Measurements from ENCODE around the gene ACBD6.

ACBD6 gene

DNA sequence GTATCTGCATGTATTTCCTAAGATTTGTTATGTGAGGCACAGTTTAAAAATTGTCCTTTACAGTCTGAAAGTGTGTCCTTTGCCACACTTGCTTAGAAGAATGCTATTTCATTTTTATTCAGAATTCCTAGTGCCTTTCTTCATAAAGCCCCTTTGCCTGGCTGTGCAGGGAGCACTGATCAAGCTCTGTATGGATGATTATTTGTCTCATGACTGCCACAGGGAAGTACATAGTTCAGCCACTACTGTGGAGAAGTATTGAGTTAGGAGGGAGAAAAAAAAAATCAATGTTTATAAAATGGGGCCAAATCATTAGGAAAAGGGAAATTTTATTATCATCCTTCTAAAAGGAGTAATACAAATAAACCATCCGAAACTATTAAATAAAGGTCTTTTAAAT lies 220.9 kb downstream of the ACBD6 start:
- H3K36me3 ChIP-seq (ENCODE audit: insufficient read depth, low read length), result no peaks in the 10 kb centered on the region
- no peaks in the 10 kb centered on the region for H3K4me1 ChIP-seq (ENCODE audit: insufficient read depth, low read length)
- no peak overlapping the region for H3K4me3 ChIP-seq (ENCODE audit: low read depth in 1 of 2, low read length in 2 of 2)
- no peaks in the 10 kb centered on the region for H3K27me3 ChIP-seq (ENCODE audit: control insufficient read depth in 1 of 2, insufficient read depth in 2 of 2, low read length in 2 of 2)
- no peaks in the 10 kb centered on the region for H3K9me3 ChIP-seq (ENCODE audit: low read length)
- H3K27ac ChIP-seq (ENCODE audit: low read depth, low read length), result no peak overlapping the region
- H3K9ac ChIP-seq (ENCODE audit: low read length), result no peak overlapping the region

DNA sequence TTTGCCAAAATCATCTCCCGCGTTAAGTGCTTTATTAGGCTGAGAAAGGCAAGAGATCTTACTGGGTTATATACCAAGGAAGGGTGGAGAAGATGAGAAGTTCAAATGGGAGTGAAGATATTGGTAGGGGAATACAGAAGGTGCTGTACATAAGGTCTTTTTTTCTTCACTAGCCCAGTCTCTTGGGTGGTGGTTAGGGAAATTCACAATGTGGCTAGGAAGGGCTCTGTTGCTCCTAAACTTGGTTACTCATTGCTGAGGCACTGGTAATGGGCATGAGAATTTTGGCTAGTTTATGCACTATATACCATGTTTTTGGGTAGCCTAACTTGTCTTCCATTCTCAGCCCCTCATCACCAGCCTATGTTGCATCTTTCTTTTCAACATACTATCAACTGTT lies 221.8 kb downstream of the ACBD6 start:
- H3K9me3 ChIP-seq (ENCODE audit: low read length), result no peaks in the 10 kb centered on the region
- H3K36me3 ChIP-seq (ENCODE audit: insufficient read depth, low read length), result no peaks in the 10 kb centered on the region
- no peaks in the 10 kb centered on the region for H3K4me1 ChIP-seq (ENCODE audit: insufficient read depth, low read length)

DNA sequence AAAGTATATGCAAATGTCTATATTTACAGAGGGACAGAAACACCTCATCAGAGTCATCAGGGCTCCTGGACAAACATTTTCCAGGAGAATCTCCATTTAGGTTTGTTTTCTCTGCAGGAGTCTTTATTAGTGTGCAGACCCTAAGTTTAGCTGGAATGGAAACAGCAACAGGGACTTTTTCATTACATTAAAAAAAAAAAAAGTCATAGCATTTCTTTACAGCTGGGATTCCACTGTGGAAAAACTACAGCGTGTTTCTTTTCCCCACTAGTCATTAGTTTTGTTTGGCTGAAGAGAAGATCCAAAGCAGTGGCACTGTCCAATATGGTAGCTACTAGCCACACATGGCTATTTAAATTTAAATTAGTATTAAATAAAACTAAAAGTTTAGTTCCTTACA lies 222.7 kb downstream of the ACBD6 start:
- H3K27me3 ChIP-seq (ENCODE audit: control insufficient read depth in 1 of 2, insufficient read depth in 2 of 2, low read length in 2 of 2), result no peaks in the 10 kb centered on the region
- no peak overlapping the region for H3K27ac ChIP-seq (ENCODE audit: low read depth, low read length)
- H3K4me1 ChIP-seq (ENCODE audit: insufficient read depth, low read length), result no peaks in the 10 kb centered on the region
- peaks cover 6% of the 10 kb centered on the region for H3K36me3 ChIP-seq (ENCODE audit: insufficient read depth, low read length)
- H3K9ac ChIP-seq (ENCODE audit: low read length), result no peak overlapping the region
- no peak overlapping the region for H3K4me3 ChIP-seq (ENCODE audit: low read depth in 1 of 2, low read length in 2 of 2)
- no peaks in the 10 kb centered on the region for H3K9me3 ChIP-seq (ENCODE audit: low read length)

More for the DNA sequence above, 221.8 kb downstream of the ACBD6 start:
- Histone ChIP-seq H3K4me3 (ENCODE audit: low read depth in 1 of 2, low read length in 2 of 2) (no peak overlapping the region), H3K27ac (ENCODE audit: low read depth, low read length) (no peak overlapping the region), H3K9ac (ENCODE audit: low read length) (no peak overlapping the region), H3K27me3 (ENCODE audit: control insufficient read depth in 1 of 2, insufficient read depth in 2 of 2, low read length in 2 of 2) (no peaks in the 10 kb centered on the region)

DNA sequence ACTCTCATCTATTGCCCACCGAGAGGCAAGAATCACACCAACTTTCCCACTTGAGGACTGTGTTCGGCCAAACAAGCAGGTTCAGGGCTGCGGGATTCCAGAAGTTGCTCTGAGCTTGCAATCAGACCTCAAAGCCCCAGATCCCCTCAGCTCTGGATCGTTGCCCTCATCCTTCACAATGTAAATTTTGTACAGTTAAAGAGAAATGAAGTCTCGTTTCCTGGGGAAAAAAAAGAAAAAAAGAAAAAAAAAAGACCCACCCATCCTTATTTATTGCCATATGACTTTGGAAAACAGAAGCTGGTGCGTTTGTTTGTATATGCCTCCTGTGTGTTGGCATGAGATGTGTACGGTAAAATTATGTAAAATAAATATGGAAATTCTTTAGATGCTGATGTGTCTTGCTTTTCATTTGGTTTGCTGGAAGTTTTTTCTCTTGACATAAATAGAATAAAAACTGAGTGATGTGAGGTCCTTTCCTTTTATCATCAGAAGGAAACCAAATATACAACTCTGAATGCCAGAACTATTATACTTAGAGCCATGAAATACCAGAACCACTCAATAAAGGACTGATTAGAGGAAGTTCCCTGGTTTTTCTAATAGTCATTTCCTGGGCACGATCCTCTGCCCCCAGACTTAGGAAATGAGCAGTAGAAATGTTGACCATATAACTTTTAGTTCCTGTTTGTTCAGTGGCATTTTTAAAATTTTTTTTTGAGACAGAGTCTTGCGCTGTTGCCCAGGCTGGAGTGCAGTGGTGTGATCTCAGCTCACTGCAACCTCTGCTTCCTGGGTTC lies 223.6 kb downstream of the ACBD6 start:
- Histone ChIP-seq H3K9ac (ENCODE audit: low read length) (no peak overlapping the region), H3K27ac (ENCODE audit: low read depth, low read length) (no peak overlapping the region), H3K27me3 (ENCODE audit: control insufficient read depth in 1 of 2, insufficient read depth in 2 of 2, low read length in 2 of 2) (no peaks in the 10 kb centered on the region), H3K4me1 (ENCODE audit: insufficient read depth, low read length) (no peaks in the 10 kb centered on the region), H3K4me3 (ENCODE audit: low read depth in 1 of 2, low read length in 2 of 2) (no peak overlapping the region), H3K36me3 (ENCODE audit: insufficient read depth, low read length) (peaks cover 13% of the 10 kb centered on the region), H3K9me3 (ENCODE audit: low read length) (no peaks in the 10 kb centered on the region)

DNA sequence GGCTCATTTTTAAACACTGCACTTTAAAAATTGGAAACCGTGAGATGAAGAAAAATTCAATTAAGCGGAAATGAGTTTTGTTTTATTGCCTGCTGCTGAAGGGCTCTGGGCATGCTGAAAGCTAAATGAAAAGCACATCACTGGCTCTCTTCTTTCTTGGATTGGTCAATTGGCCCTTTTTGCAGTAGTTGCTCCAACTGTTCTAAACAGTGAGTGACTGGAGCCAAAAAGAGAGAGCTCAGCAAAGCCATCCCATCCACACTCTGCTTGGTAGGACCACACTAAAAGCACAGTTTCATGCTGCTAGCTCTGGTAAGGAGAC lies 224.2 kb downstream of the ACBD6 start:
- Histone ChIP-seq H3K36me3 (ENCODE audit: insufficient read depth, low read length) (peaks cover 13% of the 10 kb centered on the region), H3K27me3 (ENCODE audit: control insufficient read depth in 1 of 2, insufficient read depth in 2 of 2, low read length in 2 of 2) (no peaks in the 10 kb centered on the region), H3K4me3 (ENCODE audit: low read depth in 1 of 2, low read length in 2 of 2) (no peak overlapping the region), H3K9ac (ENCODE audit: low read length) (no peak overlapping the region), H3K4me1 (ENCODE audit: insufficient read depth, low read length) (no peaks in the 10 kb centered on the region), H3K27ac (ENCODE audit: low read depth, low read length) (no peak overlapping the region), H3K9me3 (ENCODE audit: low read length) (no peaks in the 10 kb centered on the region)

DNA sequence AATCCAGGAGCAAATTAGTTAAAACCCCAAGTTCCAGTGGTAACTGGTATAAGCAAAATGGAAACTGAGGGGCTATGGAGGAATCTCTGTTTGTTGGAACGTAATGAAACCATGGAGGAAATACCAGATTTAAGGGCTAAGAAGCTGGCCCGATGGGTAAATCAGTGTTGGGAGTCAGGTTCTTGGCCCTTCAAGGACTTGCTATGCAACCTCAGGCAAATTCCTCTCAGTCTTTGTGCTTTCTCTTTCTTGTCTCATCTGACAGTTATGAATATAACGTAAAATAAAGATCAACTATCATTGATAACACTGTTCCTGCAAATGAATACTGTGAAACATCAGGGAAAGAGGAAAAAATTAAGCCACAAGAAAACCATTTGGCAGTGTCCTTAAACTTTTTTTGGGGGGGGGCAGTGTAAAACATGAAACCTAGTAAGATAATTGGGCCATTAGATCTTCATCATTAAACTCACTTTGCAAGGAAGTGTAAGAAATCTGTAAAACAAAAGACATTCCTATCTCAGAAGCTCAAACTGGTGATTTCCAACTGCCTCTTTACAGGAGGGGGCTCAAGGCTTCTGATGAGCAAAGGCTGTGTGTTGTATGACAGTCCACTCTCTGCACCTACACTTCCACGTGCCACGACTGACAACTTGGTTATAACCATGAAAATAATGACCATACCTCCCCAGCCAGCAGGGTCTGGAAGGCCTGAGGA lies 224.7 kb downstream of the ACBD6 start:
- no peak overlapping the region for H3K4me3 ChIP-seq (ENCODE audit: low read depth in 1 of 2, low read length in 2 of 2)
- H3K4me1 ChIP-seq (ENCODE audit: insufficient read depth, low read length), result no peaks in the 10 kb centered on the region
- H3K27ac ChIP-seq (ENCODE audit: low read depth, low read length), result no peak overlapping the region
- H3K27me3 ChIP-seq (ENCODE audit: control insufficient read depth in 1 of 2, insufficient read depth in 2 of 2, low read length in 2 of 2), result no peaks in the 10 kb centered on the region
- H3K9ac ChIP-seq (ENCODE audit: low read length), result no peak overlapping the region
- peaks cover 13% of the 10 kb centered on the region for H3K36me3 ChIP-seq (ENCODE audit: insufficient read depth, low read length)
- no peaks in the 10 kb centered on the region for H3K9me3 ChIP-seq (ENCODE audit: low read length)

DNA sequence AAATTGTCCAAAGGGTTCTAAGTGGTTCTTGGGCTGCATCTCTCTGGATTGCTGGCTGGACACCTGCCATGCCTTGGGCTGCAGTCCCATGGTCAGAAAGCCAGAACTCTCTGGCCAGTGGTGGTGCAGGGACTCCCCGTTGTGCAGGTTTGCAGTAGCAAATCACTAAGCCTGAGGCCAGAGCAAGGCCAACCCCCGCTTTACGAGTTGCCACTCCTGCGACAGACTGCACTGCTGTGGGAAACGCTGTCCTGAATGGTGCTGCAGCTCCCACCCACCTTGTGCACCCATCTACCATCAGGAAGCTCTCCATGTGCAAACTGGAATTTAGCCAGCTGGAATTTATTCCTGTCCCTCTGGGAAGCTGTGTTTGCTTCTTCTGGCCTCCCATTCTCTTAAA lies 226.7 kb downstream of the ACBD6 start:
- Histone ChIP-seq H3K4me1 (ENCODE audit: insufficient read depth, low read length) (no peaks in the 10 kb centered on the region), H3K36me3 (ENCODE audit: insufficient read depth, low read length) (peaks cover 13% of the 10 kb centered on the region), H3K4me3 (ENCODE audit: low read depth in 1 of 2, low read length in 2 of 2) (no peak overlapping the region), H3K9ac (ENCODE audit: low read length) (no peak overlapping the region), H3K27me3 (ENCODE audit: control insufficient read depth in 1 of 2, insufficient read depth in 2 of 2, low read length in 2 of 2) (no peaks in the 10 kb centered on the region), H3K27ac (ENCODE audit: low read depth, low read length) (no peak overlapping the region), H3K9me3 (ENCODE audit: low read length) (no peaks in the 10 kb centered on the region)

DNA sequence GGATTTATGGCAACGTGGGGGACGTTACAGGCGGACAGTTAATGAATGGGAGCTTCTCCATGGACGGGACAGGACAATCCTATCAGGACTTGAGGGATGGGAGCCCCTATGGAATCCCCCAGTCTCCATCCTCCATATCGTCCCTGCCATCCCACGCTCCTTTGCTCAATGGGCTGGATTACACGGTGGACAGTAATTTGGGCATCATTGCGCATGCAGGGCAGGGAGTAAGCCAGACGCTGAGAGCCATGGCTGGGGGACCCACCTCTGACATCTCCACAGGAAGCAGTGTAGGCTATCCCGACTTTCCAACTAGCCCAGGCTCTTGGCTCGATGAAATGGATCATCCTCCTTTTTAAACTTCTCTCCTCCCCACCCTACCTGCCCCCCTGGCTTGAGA lies 228.2 kb downstream of the ACBD6 start:
- no peaks in the 10 kb centered on the region for H3K27me3 ChIP-seq (ENCODE audit: control insufficient read depth in 1 of 2, insufficient read depth in 2 of 2, low read length in 2 of 2)
- H3K9ac ChIP-seq (ENCODE audit: low read length), result no peak overlapping the region
- no peak overlapping the region for H3K27ac ChIP-seq (ENCODE audit: low read depth, low read length)
- no peak overlapping the region for H3K4me3 ChIP-seq (ENCODE audit: low read depth in 1 of 2, low read length in 2 of 2)
- H3K36me3 ChIP-seq (ENCODE audit: insufficient read depth, low read length), result peaks cover 13% of the 10 kb centered on the region
- H3K9me3 ChIP-seq (ENCODE audit: low read length), result no peaks in the 10 kb centered on the region
- no peaks in the 10 kb centered on the region for H3K4me1 ChIP-seq (ENCODE audit: insufficient read depth, low read length)

DNA sequence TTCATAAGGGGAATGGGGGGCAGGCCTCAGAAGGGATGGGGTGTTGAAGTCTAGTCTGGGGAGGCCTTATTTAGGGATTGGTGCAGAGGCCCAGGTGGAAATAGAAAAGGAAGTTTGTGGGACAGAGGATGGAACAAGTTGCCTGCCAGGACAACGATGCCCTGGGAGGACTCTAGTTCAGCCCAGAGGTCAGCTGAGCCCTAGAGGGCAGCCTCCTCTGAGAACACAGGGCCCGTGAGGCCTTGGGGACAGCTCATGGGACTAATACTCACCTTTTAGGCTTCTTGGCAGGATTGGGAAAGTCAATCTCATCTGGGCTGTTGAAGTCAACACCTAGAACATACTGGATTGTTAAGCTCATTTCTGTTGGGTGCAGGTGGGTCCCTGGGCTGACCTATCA lies 229.3 kb downstream of the ACBD6 start:
- no peak overlapping the region for H3K27ac ChIP-seq (ENCODE audit: low read depth, low read length)
- H3K4me3 ChIP-seq (ENCODE audit: low read depth in 1 of 2, low read length in 2 of 2), result no peak overlapping the region
- H3K4me1 ChIP-seq (ENCODE audit: insufficient read depth, low read length), result no peaks in the 10 kb centered on the region
- no peaks in the 10 kb centered on the region for H3K9me3 ChIP-seq (ENCODE audit: low read length)
- H3K9ac ChIP-seq (ENCODE audit: low read length), result no peak overlapping the region
- H3K27me3 ChIP-seq (ENCODE audit: control insufficient read depth in 1 of 2, insufficient read depth in 2 of 2, low read length in 2 of 2), result no peaks in the 10 kb centered on the region
- H3K36me3 ChIP-seq (ENCODE audit: insufficient read depth, low read length), result peaks cover 13% of the 10 kb centered on the region

DNA sequence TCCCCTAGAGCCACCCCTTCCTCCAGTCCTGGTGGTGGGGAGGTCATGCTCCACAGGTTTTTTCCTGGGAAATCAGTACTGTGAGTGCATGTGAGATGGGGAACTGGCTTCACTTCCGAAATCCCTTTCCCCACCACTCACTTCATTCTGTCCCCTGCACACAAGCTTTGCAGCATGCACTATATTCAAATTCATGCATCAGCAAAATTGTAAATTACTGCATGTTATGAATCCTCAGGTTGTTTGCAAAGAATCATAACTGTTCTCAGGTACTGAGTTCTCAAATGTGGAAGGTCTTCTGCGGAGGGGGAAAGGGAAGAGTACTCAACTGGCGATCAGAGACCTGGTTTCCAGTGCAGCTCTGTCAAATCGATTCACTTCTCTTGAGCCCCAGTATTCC lies 230.0 kb downstream of the ACBD6 start:
- no peak overlapping the region for H3K9ac ChIP-seq (ENCODE audit: low read length)
- H3K4me1 ChIP-seq (ENCODE audit: insufficient read depth, low read length), result no peaks in the 10 kb centered on the region
- H3K36me3 ChIP-seq (ENCODE audit: insufficient read depth, low read length), result peaks cover 13% of the 10 kb centered on the region
- H3K27ac ChIP-seq (ENCODE audit: low read depth, low read length), result no peak overlapping the region
- H3K9me3 ChIP-seq (ENCODE audit: low read length), result no peaks in the 10 kb centered on the region
- no peaks in the 10 kb centered on the region for H3K27me3 ChIP-seq (ENCODE audit: control insufficient read depth in 1 of 2, insufficient read depth in 2 of 2, low read length in 2 of 2)
- no peak overlapping the region for H3K4me3 ChIP-seq (ENCODE audit: low read depth in 1 of 2, low read length in 2 of 2)

DNA sequence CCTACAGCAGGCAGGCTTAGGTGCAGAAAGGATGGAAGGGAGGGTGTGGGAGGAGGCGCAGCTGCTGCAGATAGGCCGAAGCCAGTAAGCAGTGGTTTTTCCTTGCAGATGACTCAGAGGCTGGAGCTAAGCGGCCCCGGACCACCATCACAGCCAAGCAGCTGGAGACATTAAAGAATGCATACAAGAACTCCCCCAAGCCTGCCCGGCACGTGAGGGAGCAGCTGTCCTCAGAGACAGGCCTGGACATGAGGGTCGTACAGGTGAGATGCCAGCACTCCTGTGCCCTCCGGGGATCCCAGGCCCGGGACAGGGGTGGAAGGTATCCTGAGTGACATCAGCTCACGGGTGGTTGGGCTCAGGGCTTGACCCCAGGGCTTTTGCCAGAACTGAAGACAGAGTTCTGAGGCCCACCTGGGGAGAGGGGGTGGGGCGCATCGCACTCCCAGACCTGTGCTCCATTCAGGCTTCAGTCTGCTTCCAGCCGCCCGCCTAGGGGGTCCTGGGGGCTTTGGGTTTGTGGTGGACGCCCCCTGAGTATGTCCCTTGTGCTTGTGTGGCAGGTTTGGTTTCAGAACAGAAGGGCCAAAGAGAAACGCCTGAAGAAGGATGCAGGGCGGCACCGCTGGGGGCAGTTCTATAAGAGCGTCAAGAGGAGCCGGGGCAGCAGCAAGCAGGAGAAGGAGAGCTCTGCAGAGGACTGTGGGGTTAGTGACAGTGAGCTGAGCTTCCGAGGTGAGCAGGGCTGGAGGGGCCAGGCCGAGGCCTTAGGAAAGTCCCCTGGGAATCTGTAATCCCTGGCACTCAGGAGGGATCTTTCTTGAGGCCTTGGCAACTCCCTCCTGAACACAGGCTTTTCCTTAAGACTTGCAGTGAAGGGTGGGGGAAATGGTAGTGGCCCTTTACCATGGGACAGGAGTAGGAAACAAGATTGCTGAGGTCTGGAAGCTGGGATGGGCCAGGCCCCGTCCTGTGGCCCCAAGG lies 230.8 kb downstream of the ACBD6 start:
- no peaks in the 10 kb centered on the region for H3K4me1 ChIP-seq (ENCODE audit: insufficient read depth, low read length)
- H3K27me3 ChIP-seq (ENCODE audit: control insufficient read depth in 1 of 2, insufficient read depth in 2 of 2, low read length in 2 of 2), result no peaks in the 10 kb centered on the region
- no peaks in the 10 kb centered on the region for H3K9me3 ChIP-seq (ENCODE audit: low read length)
- no peak overlapping the region for H3K9ac ChIP-seq (ENCODE audit: low read length)
- H3K36me3 ChIP-seq (ENCODE audit: insufficient read depth, low read length), result peaks cover 13% of the 10 kb centered on the region
- H3K4me3 ChIP-seq (ENCODE audit: low read depth in 1 of 2, low read length in 2 of 2), result no peak overlapping the region
- H3K27ac ChIP-seq (ENCODE audit: low read depth, low read length), result no peak overlapping the region
